GM12878 (cell line): ENCODE measurements around the gene ELK4. TPM values are rescaled to one million over a fixed set of nuclear protein-coding genes. Genes with fewer than 3 reads are reported as not detected.

Experiments used
- CREM ChIP-seq: IDR thresholded peaks from 2 replicates; pipeline ENCODE4 v1.6.1; 2014; ENCODE audit warnings: antibody characterized with exemption, low read depth
- CUX1 ChIP-seq: IDR thresholded peaks from 2 replicates; pipeline ENCODE4 v1.6.1; 2012; ENCODE audit warnings: improper control_type of control experiment, low read depth, low read length; ENCODE audit not compliant: insufficient replicate concordance
- DPF2 ChIP-seq: fragments of 450-650 bp; IDR thresholded peaks from 2 replicates; pipeline ENCODE4 v1.6.1; 2017; ENCODE audit warnings: mild to moderate bottlenecking
- E2F8 ChIP-seq: fragments of 450-650 bp; IDR thresholded peaks from 2 replicates; pipeline ENCODE4 v1.6.1; 2018; ENCODE audit warnings: mild to moderate bottlenecking, low read depth, moderate library complexity; ENCODE audit not compliant: partially characterized antibody
- FOXK2 ChIP-seq: fragments of 450-650 bp; IDR thresholded peaks from 2 replicates; pipeline ENCODE4 v1.6.1; 2017; ENCODE audit warnings: mild to moderate bottlenecking, moderate library complexity
- IKZF2 ChIP-seq, 2 experiments: fragments of 450-650 bp; IDR thresholded peaks; 2 replicates each; pipeline ENCODE4 v1.6.1; 2017; ENCODE audit warnings: mild to moderate bottlenecking in 2 of 2, moderate library complexity in 2 of 2
- JUNB ChIP-seq: IDR thresholded peaks from 2 replicates; pipeline ENCODE4 v1.6.1; 2016; ENCODE audit warnings: antibody characterized with exemption, mild to moderate bottlenecking
- NFIC ChIP-seq: IDR thresholded peaks from 2 replicates; pipeline ENCODE4 v1.6.1; 2012; ENCODE audit warnings: low read depth, mild to moderate bottlenecking, inconsistent platforms, low read length, moderate library complexity
- NFYB ChIP-seq: IDR thresholded peaks from 2 replicates; pipeline ENCODE4 v1.6.1; 2011; ENCODE audit warnings: low read depth, mild to moderate bottlenecking, low read length, improper control_type of control experiment, moderate library complexity; ENCODE audit not compliant: insufficient read depth
- PKNOX1 ChIP-seq: fragments of 450-650 bp; IDR thresholded peaks from 2 replicates; pipeline ENCODE4 v1.6.1; 2016; ENCODE audit warnings: mild to moderate bottlenecking
- RAD21 ChIP-seq: IDR thresholded peaks from 2 replicates; pipeline ENCODE4 v1.6.1; 2011; ENCODE audit warnings: mild to moderate bottlenecking, low read depth, low read length, moderate library complexity; ENCODE audit not compliant: insufficient read depth
- RELB ChIP-seq: fragments of 450-650 bp; IDR thresholded peaks from 2 replicates; pipeline ENCODE4 v1.6.1; 2017; ENCODE audit warnings: low read depth, mild to moderate bottlenecking, moderate library complexity
- SMARCA5 ChIP-seq: fragments of 450-650 bp; IDR thresholded peaks from 2 replicates; pipeline ENCODE4 v1.6.1; 2017; ENCODE audit warnings: mild to moderate bottlenecking
- WRNIP1 ChIP-seq: IDR thresholded peaks from 2 replicates; pipeline ENCODE4 v1.6.1; 2011; ENCODE audit warnings: low read depth, low read length, improper control_type of control experiment, borderline replicate concordance
- ZBTB33 ChIP-seq: fragments of 450-650 bp; IDR thresholded peaks from 2 replicates; pipeline ENCODE4 v1.6.1; 2017; ENCODE audit warnings: mild to moderate bottlenecking
- polyA plus RNA-seq, 11 experiments: library from polyadenylated mRNA; depleted of rRNA in 4 of 11; unstranded in 6 of 11; stranded (reverse) in 5 of 11; fragments of >200 nt; fragmentation: Nextera tagmentation in 4 of 11; fragmentation: Illumina TruSeq in 1 of 11; extraction: Ambion mirVana in 4 of 11; extraction: Trizol in 1 of 11; gene quantifications; 1 replicate in 1 of 11; 2 replicates in 10 of 11; pipeline versions ENCODE4 v1.2.1 to v1.2.3, GENCODE V29; 2011 to 2016; ENCODE audit warnings: inconsistent platforms in 2 of 11, missing spikeins in 2 of 11, low read depth in 1 of 11
- total RNA-seq, 4 experiments: library from RNA; depleted of rRNA in 3 of 4; stranded (reverse); fragments of >200 nt in 3 of 4; fragmentation: Illumina TruSeq in 1 of 4; extraction: Trizol in 1 of 4; gene quantifications; 2 replicates each; pipeline versions ENCODE4 v1.2.1 to v1.2.3, GENCODE V29; 2013 to 2021

The ELK4 gene
- total and polyA plus RNA-seq, 10 of the 15 experiments (the other 5 are each of a cell fraction or from before 2014, with no cell fraction given) = 5.2 to 71.5 (median 18.5) TPM

- no peak for TF ChIP-seq CUX1
- no peak for TF ChIP-seq RELB
- no peak for TF ChIP-seq PKNOX1
- no peak for TF ChIP-seq DPF2
- no peak for TF ChIP-seq WRNIP1
- no peak for TF ChIP-seq E2F8
- no peak for TF ChIP-seq ZBTB33
- TF ChIP-seq SMARCA5 = no peak
- TF ChIP-seq NFYB = no peak
- no peak for TF ChIP-seq FOXK2
- TF ChIP-seq CREM = peak; percentile 18; the same call in 1 of the 2 replicates
- no peak for TF ChIP-seq IKZF2 (IDR thresholded peaks at IDR 0.05)
- TF ChIP-seq NFIC = no peak
- no peak for TF ChIP-seq RAD21
- peak; percentile 61; the same call in 1 of the 2 replicates for TF ChIP-seq JUNB
- TF ChIP-seq, all 136 proteins: peak for 3
These were observed 1.7 kb upstream of the ELK4 start (continued) for GRCh38 chr1:205633421-205633976.
